GM18508 (cell line): ENCODE data around the gene ST6GALNAC3.

Experiments used
- ATAC-seq: cut with Tn5 transposase; IDR thresholded peaks from one replicate; pipeline ENCODE4 v1.9.1; 2021; ENCODE audit warnings: moderate number of reproducible peaks; ENCODE audit not compliant: insufficient read depth, unreplicated experiment

The ST6GALNAC3 gene

GRCh38 chr1:76542359-76542758 lies 467.8 kb downstream of the ST6GALNAC3 start:
- ATAC-seq = no peak

GRCh38 chr1:76543495-76543894 lies 468.9 kb downstream of the ST6GALNAC3 start:
- no peak for ATAC-seq

GRCh38 chr1:76546354-76546933 lies 471.9 kb downstream of the ST6GALNAC3 start:
- ATAC-seq = no peak

GRCh38 chr1:76547916-76548315 lies 473.4 kb downstream of the ST6GALNAC3 start:
- ATAC-seq = no peak

GRCh38 chr1:76548513-76549100 lies 474.1 kb downstream of the ST6GALNAC3 start:
- no peak for ATAC-seq

- no peak for ATAC-seq
These were observed 479.7 kb downstream of the ST6GALNAC3 start for GRCh38 chr1:76554283-76554682.

- no peak for ATAC-seq
These were observed 487.7 kb downstream of the ST6GALNAC3 start for GRCh38 chr1:76562292-76562691.

GRCh38 chr1:76568573-76569238 lies 494.2 kb downstream of the ST6GALNAC3 start:
- no peak for ATAC-seq

- ATAC-seq = no peak
These were observed 496.7 kb downstream of the ST6GALNAC3 start for GRCh38 chr1:76571248-76571647.

- ATAC-seq = no peak
These were observed 497.7 kb downstream of the ST6GALNAC3 start for GRCh38 chr1:76572229-76572628.

- no peak for ATAC-seq
These were observed 502.5 kb downstream of the ST6GALNAC3 start for GRCh38 chr1:76576876-76577524.

GRCh38 chr1:76577525-76578185 lies 503.1 kb downstream of the ST6GALNAC3 start:
- ATAC-seq = no peak

GRCh38 chr1:76580206-76580605 lies 505.7 kb downstream of the ST6GALNAC3 start:
- ATAC-seq = no peak

GRCh38 chr1:76581712-76582111 lies 507.2 kb downstream of the ST6GALNAC3 start:
- ATAC-seq = no peak

- no peak for ATAC-seq
These were observed 508.8 kb downstream of the ST6GALNAC3 start for GRCh38 chr1:76583235-76583868.

- ATAC-seq = no peak
These were observed 509.4 kb downstream of the ST6GALNAC3 start for GRCh38 chr1:76583875-76584477.

- no peak for ATAC-seq
These were observed 511.6 kb downstream of the ST6GALNAC3 start for GRCh38 chr1:76585980-76586674.

- ATAC-seq = no peak
These were observed 512.7 kb downstream of the ST6GALNAC3 start for GRCh38 chr1:76587212-76587611.

GRCh38 chr1:76591461-76591860 lies 516.9 kb downstream of the ST6GALNAC3 start:
- no peak for ATAC-seq
